Stimulated activated CD8-positive, alpha-beta memory T cell treated with anti-CD3 and anti-CD28 coated beads, Interleukin-4, amount 100 ng/mL, for 48 hours (primary cell): Measurements from ENCODE around the gene SH2D6.
"Not testable (repeated sequence)": the region's sequence is repeated elsewhere in the genome, so short reads cannot be mapped to it uniquely, and the experiment has no call there.

Source experiments
- DNase-seq: peaks from one replicate; pipeline ENCODE4 v3.0.0-alpha.2; 2020

SH2D6 gene

DNA sequence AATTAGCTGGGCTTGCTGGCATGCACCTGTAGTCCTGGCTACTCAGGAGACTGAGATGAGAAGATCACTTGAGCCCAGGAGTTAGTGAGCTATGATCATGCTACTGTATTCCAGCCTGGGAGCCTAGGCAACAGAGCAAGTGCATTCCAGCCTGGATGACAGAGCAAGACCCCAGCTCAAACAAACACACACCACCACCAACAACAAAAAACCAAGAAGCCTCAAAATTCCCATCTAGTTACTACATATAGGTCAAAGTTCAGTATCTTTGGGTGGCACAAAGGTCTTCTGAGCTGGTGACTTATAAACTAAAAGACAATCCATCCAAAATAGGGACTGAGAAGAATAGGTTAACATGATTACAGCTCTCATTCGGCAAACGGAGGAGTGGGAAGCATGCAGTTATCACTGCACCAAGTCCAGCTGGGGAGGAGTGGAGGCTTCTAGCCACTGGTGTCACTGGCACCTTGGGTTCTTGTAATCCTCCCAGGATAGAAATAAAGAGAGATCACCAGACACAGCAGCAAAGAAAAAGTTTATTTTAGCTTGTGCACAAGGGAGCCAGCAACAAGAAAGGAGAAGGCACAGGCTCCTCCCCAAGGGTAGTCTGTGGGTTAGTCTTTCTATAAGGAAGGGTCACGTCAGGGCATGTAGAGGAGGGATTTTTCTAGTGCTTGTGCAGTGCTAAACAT lies 57.4 kb downstream of the SH2D6 start:
- DNase-seq: no peak

GRCh38 chr2:85476624-85477023 lies 58.1 kb downstream of the SH2D6 start:
- DNase-seq: no peak

GRCh38 chr2:85477884-85478283 lies 59.4 kb downstream of the SH2D6 start:
- no peak for DNase-seq

DNA sequence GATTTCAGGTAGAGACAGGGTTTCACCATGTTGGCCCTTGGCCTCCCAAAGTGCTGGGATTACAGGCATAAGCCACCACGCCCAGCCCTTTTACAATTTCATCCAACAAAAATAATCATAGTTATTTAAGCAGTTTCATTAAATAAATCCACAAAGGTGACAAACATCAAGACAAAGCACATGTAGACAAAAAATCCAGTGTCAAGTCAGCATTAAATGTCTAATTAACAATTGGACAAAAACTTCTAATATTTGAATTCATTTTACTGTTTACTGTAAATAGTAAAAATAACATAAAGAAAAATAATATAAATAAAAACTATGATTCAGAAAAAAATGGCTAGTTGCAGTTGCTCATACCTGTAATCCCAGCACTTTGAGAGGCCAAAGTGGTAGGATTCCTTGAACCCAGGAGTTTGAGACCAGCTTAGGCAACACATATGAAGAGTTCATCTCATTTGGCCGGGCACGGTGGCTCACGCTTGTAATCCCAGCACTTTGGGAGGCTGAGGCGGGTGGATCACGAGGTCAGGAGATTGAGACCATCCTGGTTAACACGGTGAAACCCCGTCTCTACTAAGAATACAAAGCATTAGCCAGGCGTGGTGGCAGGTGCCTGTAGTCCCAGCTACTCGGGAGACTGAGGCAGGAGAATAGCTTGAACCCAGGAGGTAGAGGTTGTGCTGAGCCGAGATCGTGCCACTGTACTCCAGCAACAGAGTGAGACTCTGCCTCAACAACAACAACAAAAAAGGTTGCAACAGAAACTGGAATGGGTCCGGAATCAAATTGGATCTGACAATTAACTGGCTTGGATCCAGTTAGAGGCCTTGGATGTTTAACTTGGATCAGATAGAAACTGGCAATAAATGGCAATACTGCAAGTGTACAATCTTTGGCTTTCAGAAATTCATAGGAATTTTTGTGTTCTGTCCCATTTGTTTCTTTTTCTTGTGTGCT lies 63.6 kb downstream of the SH2D6 start:
- DNase-seq: no peak

DNA sequence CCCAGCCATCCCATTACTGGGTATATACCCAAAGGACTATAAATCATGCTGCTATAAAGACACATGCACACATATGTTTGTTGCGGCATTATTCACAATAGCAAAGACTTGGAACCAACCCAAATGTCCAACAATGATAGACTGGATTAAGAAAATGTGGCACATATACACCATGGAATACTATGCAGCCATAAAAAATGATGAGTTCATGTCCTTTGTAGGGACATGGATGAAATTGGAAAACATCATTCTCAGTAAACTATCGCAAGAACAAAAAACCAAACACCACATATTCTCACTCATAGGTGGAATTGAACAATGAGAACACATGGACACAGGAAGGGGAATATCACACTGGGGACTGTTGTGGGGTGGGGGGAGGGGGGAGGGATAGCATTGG lies 66.1 kb downstream of the SH2D6 start:
- not testable (repeated sequence) for DNase-seq

DNA sequence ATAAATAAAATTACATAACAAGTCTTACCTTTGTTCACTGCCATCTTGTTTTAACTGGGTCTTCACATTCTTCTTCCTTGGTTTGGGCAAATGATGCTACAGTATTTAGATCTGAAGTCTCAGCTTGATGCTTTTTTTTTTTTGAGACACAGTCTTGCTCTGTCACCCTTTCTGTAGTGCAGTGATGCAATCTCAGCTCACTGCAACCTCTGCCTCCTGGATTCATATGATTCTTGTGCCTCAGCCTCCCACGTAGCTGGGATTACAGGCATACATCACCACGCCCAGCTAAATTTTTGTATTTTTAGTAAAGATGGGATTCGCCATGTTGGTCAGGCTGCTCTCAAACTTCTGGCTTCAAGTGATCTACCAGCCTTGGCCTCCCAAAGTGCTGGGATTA lies 67.3 kb downstream of the SH2D6 start:
- DNase-seq: no peak
